ENCODE results near the gene GNPAT. TPM values are rescaled to one million over a fixed set of nuclear protein-coding genes. Genes with fewer than 3 reads are reported as not detected.

Gene GNPAT
- polyA plus RNA-seq, 3 donors, result 63.4 to 67.1 (median 65.9) TPM

- no peak for DNase-seq (ENCODE audit: low read depth in 3 of 3, low spot score in 2 of 3)
Measured at GRCh38 chr1:231240531-231240882, 505 bp upstream of the GNPAT start.

GRCh38 chr1:231241750-231242149, 738 bp downstream of the GNPAT start:
- peak in 1 of 3 donors; percentile 7 for DNase-seq (ENCODE audit: low read depth in 3 of 3, low spot score in 2 of 3)

- no peak for DNase-seq (ENCODE audit: low read depth in 3 of 3, low spot score in 2 of 3)
Measured at GRCh38 chr1:231242516-231243198, 1.6 kb downstream of the GNPAT start.

- no peak for DNase-seq (ENCODE audit: low read depth in 3 of 3, low spot score in 2 of 3)
Measured at GRCh38 chr1:231248778-231249177, 7.8 kb downstream of the GNPAT start.

GRCh38 chr1:231252336-231252735, 11.3 kb downstream of the GNPAT start:
- DNase-seq (ENCODE audit: low read depth in 3 of 3, low spot score in 2 of 3), result no peak

GRCh38 chr1:231260351-231260750, 19.3 kb downstream of the GNPAT start:
- no peak for DNase-seq (ENCODE audit: low read depth in 3 of 3, low spot score in 2 of 3)

- no peak for DNase-seq (ENCODE audit: low read depth in 3 of 3, low spot score in 2 of 3)
Measured at GRCh38 chr1:231264642-231265041, 23.6 kb downstream of the GNPAT start.

GRCh38 chr1:231265379-231265778, 24.4 kb downstream of the GNPAT start:
- DNase-seq (ENCODE audit: low read depth in 3 of 3, low spot score in 2 of 3), result no peak

- DNase-seq (ENCODE audit: low read depth in 3 of 3, low spot score in 2 of 3), result no peak
Measured at GRCh38 chr1:231266811-231267322, 25.9 kb downstream of the GNPAT start.

GRCh38 chr1:231272173-231272572, 31.2 kb downstream of the GNPAT start:
- DNase-seq (ENCODE audit: low read depth in 3 of 3, low spot score in 2 of 3), result no peak

GRCh38 chr1:231272880-231273279, 31.9 kb downstream of the GNPAT start:
- DNase-seq (ENCODE audit: low read depth in 3 of 3, low spot score in 2 of 3), result no peak

- DNase-seq (ENCODE audit: low read depth in 3 of 3, low spot score in 2 of 3), result no peak
Measured at GRCh38 chr1:231274119-231274825, 33.3 kb downstream of the GNPAT start.

- DNase-seq (ENCODE audit: low read depth in 3 of 3, low spot score in 2 of 3), result no peak
Measured at GRCh38 chr1:231278100-231278790, 37.2 kb downstream of the GNPAT start.

- DNase-seq (ENCODE audit: low read depth in 3 of 3, low spot score in 2 of 3), result no peak
Measured at GRCh38 chr1:231279081-231279480, 38.1 kb downstream of the GNPAT start.

- no peak for DNase-seq (ENCODE audit: low read depth in 3 of 3, low spot score in 2 of 3)
Measured at GRCh38 chr1:231279683-231280082, 38.7 kb downstream of the GNPAT start.

GRCh38 chr1:231284441-231284840, 43.4 kb downstream of the GNPAT start:
- DNase-seq (ENCODE audit: low read depth in 3 of 3, low spot score in 2 of 3), result no peak

- DNase-seq (ENCODE audit: low read depth in 3 of 3, low spot score in 2 of 3), result no peak
Measured at GRCh38 chr1:231286603-231287002, 45.6 kb downstream of the GNPAT start.

GRCh38 chr1:231295938-231296337, 54.9 kb downstream of the GNPAT start:
- no peak for DNase-seq (ENCODE audit: low read depth in 3 of 3, low spot score in 2 of 3)

GRCh38 chr1:231301990-231302389, 61.0 kb downstream of the GNPAT start:
- no peak for DNase-seq (ENCODE audit: low read depth in 3 of 3, low spot score in 2 of 3)

GRCh38 chr1:231310391-231310934, 69.5 kb downstream of the GNPAT start:
- DNase-seq (ENCODE audit: low read depth in 3 of 3, low spot score in 2 of 3), result no peak

- DNase-seq (ENCODE audit: low read depth in 3 of 3, low spot score in 2 of 3), result no peak
Measured at GRCh38 chr1:231311720-231312431, 70.9 kb downstream of the GNPAT start.
